Measurements from ENCODE around the gene KIAA1217.

DNA sequence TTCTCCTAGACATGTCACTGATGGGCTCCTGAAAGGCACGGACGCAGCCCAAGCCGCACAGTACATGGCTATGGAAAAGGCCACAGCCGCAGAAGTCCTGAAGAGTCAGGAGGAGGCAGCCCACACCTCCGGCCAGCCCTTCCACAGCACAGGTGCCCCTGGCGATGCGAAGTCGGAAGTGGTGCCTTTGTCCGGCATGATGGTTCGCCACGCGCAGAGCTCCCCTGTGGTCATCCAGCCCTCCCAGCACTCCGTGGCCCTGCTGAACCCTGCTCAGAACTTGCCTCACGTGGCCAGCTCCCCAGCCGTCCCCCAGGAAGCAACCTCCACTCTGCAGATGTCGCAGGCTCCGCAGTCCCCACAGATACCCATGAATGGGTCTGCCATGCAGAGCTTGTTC lies 315.4 kb downstream of the KIAA1217 start:
- TF ChIP-seq, protein P1, sequence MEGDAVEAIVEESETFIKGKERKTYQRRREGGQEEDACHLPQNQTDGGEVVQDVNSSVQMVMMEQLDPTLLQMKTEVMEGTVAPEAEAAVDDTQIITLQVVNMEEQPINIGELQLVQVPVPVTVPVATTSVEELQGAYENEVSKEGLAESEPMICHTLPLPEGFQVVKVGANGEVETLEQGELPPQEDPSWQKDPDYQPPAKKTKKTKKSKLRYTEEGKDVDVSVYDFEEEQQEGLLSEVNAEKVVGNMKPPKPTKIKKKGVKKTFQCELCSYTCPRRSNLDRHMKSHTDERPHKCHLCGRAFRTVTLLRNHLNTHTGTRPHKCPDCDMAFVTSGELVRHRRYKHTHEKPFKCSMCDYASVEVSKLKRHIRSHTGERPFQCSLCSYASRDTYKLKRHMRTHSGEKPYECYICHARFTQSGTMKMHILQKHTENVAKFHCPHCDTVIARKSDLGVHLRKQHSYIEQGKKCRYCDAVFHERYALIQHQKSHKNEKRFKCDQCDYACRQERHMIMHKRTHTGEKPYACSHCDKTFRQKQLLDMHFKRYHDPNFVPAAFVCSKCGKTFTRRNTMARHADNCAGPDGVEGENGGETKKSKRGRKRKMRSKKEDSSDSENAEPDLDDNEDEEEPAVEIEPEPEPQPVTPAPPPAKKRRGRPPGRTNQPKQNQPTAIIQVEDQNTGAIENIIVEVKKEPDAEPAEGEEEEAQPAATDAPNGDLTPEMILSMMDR (conservative IDR thresholded peaks at IDR 0.05; ENCODE audit: low read length), result no peak
- TF ChIP-seq EZH2phosphoT487 (IDR thresholded peaks at IDR 0.05; ENCODE audit: borderline replicate concordance), result no peak
